Measurements from ENCODE around the gene MAP3K5. TPM values are rescaled to one million over a fixed set of nuclear protein-coding genes. Genes with fewer than 3 reads are reported as not detected.

The MAP3K5 gene
- total and polyA plus RNA-seq, 4 donors: 7.5 to 28.3 (median 22.8) TPM

DNA sequence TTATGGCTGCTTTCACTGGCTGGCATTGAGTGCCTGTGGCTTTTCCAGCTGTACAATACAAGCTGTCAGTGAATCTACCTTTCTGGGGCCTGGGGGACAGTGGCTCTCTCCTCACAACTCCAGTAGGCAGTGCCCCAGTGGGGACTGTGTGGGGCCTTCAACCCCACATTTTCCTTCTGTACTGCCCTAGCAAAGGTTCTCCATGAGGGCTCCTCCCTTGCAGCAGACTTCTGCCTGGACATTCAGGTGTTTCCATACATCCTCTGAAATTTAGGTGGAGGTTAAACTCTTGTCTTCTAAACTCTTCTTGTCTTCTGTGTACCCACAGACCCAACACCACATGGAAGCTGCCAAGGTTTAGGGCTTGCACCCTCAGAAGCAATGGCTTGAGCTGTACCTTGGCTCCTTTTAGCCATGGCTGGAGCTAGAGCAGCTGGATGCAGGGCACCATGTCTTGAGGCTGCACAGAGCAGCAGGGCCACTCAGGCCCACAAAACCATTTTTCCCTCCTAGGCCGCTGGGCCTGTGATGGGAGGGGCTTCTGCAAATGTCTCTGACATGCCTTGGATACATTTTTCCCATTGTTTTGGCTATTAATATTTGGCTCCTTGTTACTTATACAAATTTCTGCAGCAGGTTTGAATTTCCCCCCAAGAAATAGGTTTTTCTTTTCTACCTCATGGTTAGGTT is 39.7 kb upstream of the MAP3K5 start:
- H3K36me3 ChIP-seq (ENCODE audit: control insufficient read depth in 4 of 4, insufficient read depth in 4 of 4, low read length in 4 of 4): peaks cover 3 to 21% (median 9%) of the 10 kb centered on the region in 4 donors
- no peak for ATAC-seq (ENCODE audit: insufficient read depth, low FRiP score)
- 100% methylated on average over 1 of the region's 1 CpG for WGBS, 2 donors

DNA sequence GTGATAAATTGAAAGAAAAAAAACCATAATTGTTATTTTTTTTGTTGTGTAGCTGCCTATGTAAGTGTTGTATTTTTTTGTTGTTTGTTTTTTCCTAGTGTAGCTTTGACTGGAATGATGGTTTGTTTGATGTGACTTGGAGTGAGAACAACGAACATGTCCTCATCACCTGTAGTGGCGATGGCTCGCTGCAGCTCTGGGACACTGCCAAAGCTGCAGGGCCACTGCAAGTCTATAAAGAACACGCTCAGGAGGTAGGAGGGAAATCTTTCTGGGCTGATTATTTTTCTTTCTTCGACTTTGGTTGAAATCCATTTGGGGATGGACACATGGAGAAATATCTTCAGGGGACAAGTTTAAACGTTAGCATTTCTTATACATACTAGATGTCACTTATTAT is 33.9 kb upstream of the MAP3K5 start:
- TF ChIP-seq, protein P1, sequence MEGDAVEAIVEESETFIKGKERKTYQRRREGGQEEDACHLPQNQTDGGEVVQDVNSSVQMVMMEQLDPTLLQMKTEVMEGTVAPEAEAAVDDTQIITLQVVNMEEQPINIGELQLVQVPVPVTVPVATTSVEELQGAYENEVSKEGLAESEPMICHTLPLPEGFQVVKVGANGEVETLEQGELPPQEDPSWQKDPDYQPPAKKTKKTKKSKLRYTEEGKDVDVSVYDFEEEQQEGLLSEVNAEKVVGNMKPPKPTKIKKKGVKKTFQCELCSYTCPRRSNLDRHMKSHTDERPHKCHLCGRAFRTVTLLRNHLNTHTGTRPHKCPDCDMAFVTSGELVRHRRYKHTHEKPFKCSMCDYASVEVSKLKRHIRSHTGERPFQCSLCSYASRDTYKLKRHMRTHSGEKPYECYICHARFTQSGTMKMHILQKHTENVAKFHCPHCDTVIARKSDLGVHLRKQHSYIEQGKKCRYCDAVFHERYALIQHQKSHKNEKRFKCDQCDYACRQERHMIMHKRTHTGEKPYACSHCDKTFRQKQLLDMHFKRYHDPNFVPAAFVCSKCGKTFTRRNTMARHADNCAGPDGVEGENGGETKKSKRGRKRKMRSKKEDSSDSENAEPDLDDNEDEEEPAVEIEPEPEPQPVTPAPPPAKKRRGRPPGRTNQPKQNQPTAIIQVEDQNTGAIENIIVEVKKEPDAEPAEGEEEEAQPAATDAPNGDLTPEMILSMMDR (IDR thresholded peaks at IDR 0.05; ENCODE audit: control extremely low read depth, extremely low read depth): no peak
- Histone ChIP-seq H3K9ac (ENCODE audit: insufficient read depth in 1 of 2, low read length in 2 of 2) (no peak overlapping the region), H3K27me3 (ENCODE audit: control insufficient read depth in 3 of 3, insufficient read depth in 3 of 3, low read length in 2 of 3) (no peaks in the 10 kb centered on the region), H3K9me3 (ENCODE audit: control insufficient read depth in 4 of 4, insufficient read depth in 3 of 4, low read length in 3 of 4) (no peaks in the 10 kb centered on the region), H3K4me1 (ENCODE audit: control insufficient read depth in 5 of 5, insufficient read depth in 5 of 5, low read length in 5 of 5) (peaks cover 2 to 19% (median 4%) of the 10 kb centered on the region in 5 donors), H3K36me3 (ENCODE audit: control insufficient read depth in 4 of 4, insufficient read depth in 4 of 4, low read length in 4 of 4) (peaks cover 0 to 12% (median 6%) of the 10 kb centered on the region in 4 donors), H3K4me3 (no peak overlapping the region), H3K27ac (ENCODE audit: low read depth in 1 of 2, low read length in 1 of 2) (no peak overlapping the region)
- 67 to 85% methylated on average over 6 of the region's 6 CpGs for WGBS, 2 donors
- no peak for ATAC-seq (ENCODE audit: insufficient read depth, low FRiP score)
- DNase-seq: no peak

More for the DNA sequence above, 39.7 kb upstream of the MAP3K5 start:
- H3K9me3 ChIP-seq (ENCODE audit: control insufficient read depth in 4 of 4, insufficient read depth in 3 of 4, low read length in 3 of 4): peaks cover 0 to 9% (median 5%) of the 10 kb centered on the region in 4 donors
- H3K27ac ChIP-seq (ENCODE audit: low read depth in 1 of 2, low read length in 1 of 2): no peak overlapping the region
- TF ChIP-seq, protein P1 (IDR thresholded peaks at IDR 0.05; ENCODE audit: control extremely low read depth, extremely low read depth): no peak
- no peak overlapping the region for H3K9ac ChIP-seq (ENCODE audit: insufficient read depth in 1 of 2, low read length in 2 of 2)
- no peaks in the 10 kb centered on the region for H3K27me3 ChIP-seq (ENCODE audit: control insufficient read depth in 3 of 3, insufficient read depth in 3 of 3, low read length in 2 of 3)
- no peak for DNase-seq
- H3K4me1 ChIP-seq (ENCODE audit: control insufficient read depth in 5 of 5, insufficient read depth in 5 of 5, low read length in 5 of 5): peaks cover 0 to 4% (median 0%) of the 10 kb centered on the region in 5 donors
- no peak overlapping the region for H3K4me3 ChIP-seq

DNA sequence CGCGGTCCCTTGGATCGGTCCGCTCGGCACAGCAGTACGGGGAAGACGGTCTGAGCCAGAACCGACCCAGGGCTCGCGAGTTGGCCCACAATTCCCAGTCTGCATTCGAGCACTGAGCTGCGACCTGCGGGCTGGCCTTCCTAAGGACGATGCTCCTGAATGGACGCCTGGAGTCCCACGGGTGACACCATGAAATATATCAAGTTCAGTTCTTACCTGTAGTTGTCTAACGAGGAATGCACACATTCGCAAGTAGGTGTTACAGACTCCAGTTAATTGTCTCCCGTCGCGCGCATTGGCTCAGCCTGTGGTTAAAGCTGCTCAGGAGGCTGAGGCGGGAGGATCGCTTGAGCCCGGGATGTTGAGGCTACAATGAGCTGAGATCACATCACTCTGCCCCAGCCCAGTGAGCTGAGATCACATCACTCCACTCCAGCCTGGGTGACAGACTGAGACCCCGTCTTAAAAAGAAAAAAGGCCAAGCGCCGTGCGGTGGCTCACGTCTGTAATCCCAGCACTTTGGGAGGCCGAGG is 30.9 kb upstream of the MAP3K5 start:
- peak overlapping the region; percentile 72 to 92 for H3K9ac ChIP-seq (ENCODE audit: insufficient read depth in 1 of 2, low read length in 2 of 2)
- H3K36me3 ChIP-seq (ENCODE audit: control insufficient read depth in 4 of 4, insufficient read depth in 4 of 4, low read length in 4 of 4): peaks cover 0 to 5% (median 1%) of the 10 kb centered on the region in 4 donors
- no peak for DNase-seq
- H3K9me3 ChIP-seq (ENCODE audit: control insufficient read depth in 4 of 4, insufficient read depth in 3 of 4, low read length in 3 of 4): no peaks in the 10 kb centered on the region
- H3K4me3 ChIP-seq: peak overlapping the region; percentile 78
- H3K4me1 ChIP-seq (ENCODE audit: control insufficient read depth in 5 of 5, insufficient read depth in 5 of 5, low read length in 5 of 5): peaks cover under 1 to 25% (median 5%) of the 10 kb centered on the region in 5 donors
- no peaks in the 10 kb centered on the region for H3K27me3 ChIP-seq (ENCODE audit: control insufficient read depth in 3 of 3, insufficient read depth in 3 of 3, low read length in 2 of 3)
- TF ChIP-seq, protein P1 (IDR thresholded peaks at IDR 0.05; ENCODE audit: control extremely low read depth, extremely low read depth): no peak
- WGBS, 2 donors: 54 to 60% methylated on average over 31 of the region's 31 CpGs
- peak overlapping the region; percentile 95 to 97 for H3K27ac ChIP-seq (ENCODE audit: low read depth in 1 of 2, low read length in 1 of 2)
- peak; percentile 2 for ATAC-seq (ENCODE audit: insufficient read depth, low FRiP score)

Data from lung (tissue), 12 donors.